Activated naive CD4-positive, alpha-beta T cell treated with anti-CD3 and anti-CD28 coated beads, Interleukin-2, amount 50 U/mL, for 24 hours (primary cell): ENCODE data around the gene ARSG.
"Not testable (repeated sequence)": the region's sequence is repeated elsewhere in the genome, so short reads cannot be mapped to it uniquely, and the experiment has no call there.

Experiments
- H3K27ac Mint-ChIP-seq: one replicate; pipeline ENCODE4 v1.8.0; 2021; ENCODE audit warnings: mild to moderate bottlenecking, mixed read lengths
- H3K27me3 Mint-ChIP-seq: one replicate; pipeline ENCODE4 v1.8.0; 2021; ENCODE audit warnings: mixed read lengths
- H3K36me3 Mint-ChIP-seq: one replicate; pipeline ENCODE4 v1.8.0; 2021; ENCODE audit warnings: mixed read lengths
- H3K4me1 Mint-ChIP-seq: one replicate; pipeline ENCODE4 v1.8.0; 2021; ENCODE audit warnings: mixed read lengths
- H3K4me3 Mint-ChIP-seq: one replicate; pipeline ENCODE4 v1.8.0; 2021; ENCODE audit warnings: mild to moderate bottlenecking, mixed read lengths
- H3K9me3 Mint-ChIP-seq: one replicate; pipeline ENCODE4 v1.8.0; 2021; ENCODE audit warnings: mixed read lengths

The ARSG gene

GRCh38 chr17:68398691-68399637, 107.7 kb downstream of the ARSG start:
- no peaks in the 10 kb centered on the region for H3K9me3 Mint-ChIP-seq
- peak overlapping the region; percentile 88 for H3K27ac Mint-ChIP-seq
- peaks cover 33% of the 10 kb centered on the region for H3K4me1 Mint-ChIP-seq
- no peaks in the 10 kb centered on the region for H3K27me3 Mint-ChIP-seq
- peak overlapping the region; percentile 24 for H3K4me3 Mint-ChIP-seq
- peaks cover 7% of the 10 kb centered on the region for H3K36me3 Mint-ChIP-seq

DNA sequence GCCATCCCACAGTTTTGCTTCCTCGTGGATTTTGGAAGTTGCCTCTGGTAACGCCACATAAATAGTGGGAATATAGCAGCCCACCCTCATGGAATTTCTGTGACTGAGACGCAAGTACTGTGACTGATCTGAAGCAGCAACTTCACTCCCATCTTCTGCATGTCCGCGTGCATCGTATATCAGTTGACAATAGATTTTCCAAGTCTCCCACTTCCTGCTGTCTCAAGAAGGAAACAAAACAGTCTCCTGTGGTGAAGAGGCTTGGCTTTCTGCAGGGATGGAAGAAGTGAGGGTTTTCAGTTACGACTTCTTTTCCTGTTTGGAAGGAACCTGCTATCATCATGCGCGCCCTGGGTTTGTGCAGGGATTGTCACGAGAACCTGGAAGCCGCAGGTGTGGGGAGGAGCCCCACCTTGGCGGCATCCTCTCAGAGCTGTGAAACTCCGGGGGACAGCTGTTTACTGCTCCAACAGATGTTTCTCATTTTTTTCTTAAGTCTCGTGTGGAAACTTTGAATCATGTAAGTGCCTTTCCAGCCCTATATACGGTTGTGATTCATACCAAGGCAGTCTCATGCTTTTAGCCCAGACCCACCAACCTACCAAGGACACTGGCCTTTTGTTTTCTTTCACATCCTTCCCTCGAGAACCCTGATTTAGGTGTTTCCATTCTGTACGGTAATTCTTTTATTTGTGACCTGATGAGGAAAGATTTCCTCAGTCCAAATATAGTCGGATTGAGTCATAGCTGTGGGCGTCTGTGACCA, 108.5 kb downstream of the ARSG start:
- H3K36me3 Mint-ChIP-seq = peaks cover 8% of the 10 kb centered on the region
- no peaks in the 10 kb centered on the region for H3K27me3 Mint-ChIP-seq
- peak overlapping the region; percentile 52 for H3K27ac Mint-ChIP-seq
- H3K4me3 Mint-ChIP-seq = no peak overlapping the region
- peaks cover 33% of the 10 kb centered on the region for H3K4me1 Mint-ChIP-seq
- H3K9me3 Mint-ChIP-seq = no peaks in the 10 kb centered on the region

DNA sequence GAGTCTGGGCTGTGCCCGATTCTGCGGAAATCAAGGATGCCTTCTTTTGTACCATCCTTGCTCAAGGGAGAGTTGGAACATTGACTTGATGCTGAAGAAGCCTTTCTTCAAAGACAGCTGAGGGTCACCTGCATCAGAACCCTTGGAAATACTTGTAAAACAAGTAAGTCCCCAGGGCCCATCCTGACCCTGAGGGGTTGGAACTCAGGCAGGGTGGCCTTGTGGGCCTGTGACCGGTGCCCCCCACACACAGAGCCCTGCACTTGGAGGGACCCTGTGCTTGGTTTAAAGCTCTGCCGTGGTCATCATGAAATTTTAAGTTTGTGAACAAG, 109.1 kb downstream of the ARSG start:
- peaks cover 8% of the 10 kb centered on the region for H3K36me3 Mint-ChIP-seq
- no peaks in the 10 kb centered on the region for H3K9me3 Mint-ChIP-seq
- no peaks in the 10 kb centered on the region for H3K27me3 Mint-ChIP-seq
- H3K4me3 Mint-ChIP-seq = no peak overlapping the region
- H3K27ac Mint-ChIP-seq = peak overlapping the region; percentile 21
- H3K4me1 Mint-ChIP-seq = peaks cover 33% of the 10 kb centered on the region

GRCh38 chr17:68401288-68401687, 110.0 kb downstream of the ARSG start:
- Mint-ChIP-seq H3K9me3 (peaks cover 1% of the 10 kb centered on the region), H3K36me3 (peaks cover 13% of the 10 kb centered on the region), H3K4me1 (peaks cover 33% of the 10 kb centered on the region), H3K27me3 (no peaks in the 10 kb centered on the region), H3K27ac (no peak overlapping the region), H3K4me3 (no peak overlapping the region)

- Mint-ChIP-seq H3K4me3 (no peak overlapping the region), H3K36me3 (peaks cover 27% of the 10 kb centered on the region), H3K9me3 (peaks cover 15% of the 10 kb centered on the region), H3K4me1 (peaks cover 23% of the 10 kb centered on the region), H3K27me3 (no peaks in the 10 kb centered on the region), H3K27ac (no peak overlapping the region)
Observed at GRCh38 chr17:68403122-68403521, 111.8 kb downstream of the ARSG start.

DNA sequence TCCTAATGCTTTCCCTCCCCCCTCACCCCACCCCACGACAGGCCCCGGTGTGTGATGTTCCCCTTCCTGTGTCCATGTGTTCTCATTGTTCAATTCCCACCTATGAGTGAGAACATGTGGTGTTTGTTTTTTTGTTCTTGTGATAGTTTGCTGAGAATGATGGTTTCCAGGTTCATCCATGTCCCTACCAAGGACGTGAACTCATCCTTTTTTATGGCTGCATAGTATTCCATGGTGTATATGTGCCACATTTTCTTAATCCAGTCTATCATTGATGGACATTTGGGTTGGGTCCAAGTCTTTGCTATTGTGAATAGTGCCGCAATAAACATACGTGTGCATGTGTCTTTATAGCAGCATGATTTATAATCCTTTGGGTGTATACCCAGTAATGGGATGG, 112.5 kb downstream of the ARSG start:
- H3K27me3 Mint-ChIP-seq, H3K4me3 Mint-ChIP-seq, H3K27ac Mint-ChIP-seq: not testable (repeated sequence)
- Mint-ChIP-seq H3K36me3 (peaks cover 27% of the 10 kb centered on the region), H3K4me1 (peaks cover 18% of the 10 kb centered on the region), H3K9me3 (peaks cover 15% of the 10 kb centered on the region)

DNA sequence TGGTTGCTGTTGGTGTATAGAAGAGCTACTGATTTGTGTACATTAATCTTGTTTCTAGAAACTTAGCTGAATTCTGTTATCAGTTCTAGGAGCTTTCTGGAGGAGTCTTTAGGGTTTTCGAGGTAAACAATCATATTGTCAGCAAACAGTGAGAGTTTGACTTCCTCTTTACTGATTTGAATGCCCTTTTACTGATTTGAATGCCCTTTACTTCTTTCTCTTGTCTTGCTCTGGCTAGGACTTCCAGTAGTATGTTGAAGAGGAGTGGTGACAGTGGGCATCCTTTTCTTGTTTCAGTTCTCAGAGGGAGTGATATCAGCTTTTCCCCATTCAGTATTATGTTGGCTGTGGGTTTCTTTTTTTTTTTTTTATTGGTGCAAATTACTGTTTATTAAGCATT, 116.4 kb downstream of the ARSG start:
- not testable (repeated sequence) for H3K27ac Mint-ChIP-seq, H3K4me3 Mint-ChIP-seq

GRCh38 chr17:68413597-68414560, 122.6 kb downstream of the ARSG start:
- peaks cover 39% of the 10 kb centered on the region for H3K4me1 Mint-ChIP-seq
- peaks cover 13% of the 10 kb centered on the region for H3K36me3 Mint-ChIP-seq
- peak overlapping the region; percentile 93 for H3K27ac Mint-ChIP-seq
- not testable (repeated sequence) for H3K27me3 Mint-ChIP-seq, H3K9me3 Mint-ChIP-seq
- H3K4me3 Mint-ChIP-seq = peak overlapping the region; percentile 90

More for the DNA sequence above, 116.4 kb downstream of the ARSG start:
- not testable (repeated sequence) for H3K27me3 Mint-ChIP-seq, H3K4me1 Mint-ChIP-seq
- H3K9me3 Mint-ChIP-seq = peaks cover 15% of the 10 kb centered on the region
- H3K36me3 Mint-ChIP-seq = peaks cover 27% of the 10 kb centered on the region

- Mint-ChIP-seq H3K36me3 (peaks cover 15% of the 10 kb centered on the region), H3K27ac (peak overlapping the region; percentile 93), H3K4me3 (peak overlapping the region; percentile 90), H3K4me1 (peaks cover 43% of the 10 kb centered on the region)
- not testable (repeated sequence) for H3K9me3 Mint-ChIP-seq, H3K27me3 Mint-ChIP-seq
Observed at GRCh38 chr17:68414901-68415300, 123.6 kb downstream of the ARSG start.

DNA sequence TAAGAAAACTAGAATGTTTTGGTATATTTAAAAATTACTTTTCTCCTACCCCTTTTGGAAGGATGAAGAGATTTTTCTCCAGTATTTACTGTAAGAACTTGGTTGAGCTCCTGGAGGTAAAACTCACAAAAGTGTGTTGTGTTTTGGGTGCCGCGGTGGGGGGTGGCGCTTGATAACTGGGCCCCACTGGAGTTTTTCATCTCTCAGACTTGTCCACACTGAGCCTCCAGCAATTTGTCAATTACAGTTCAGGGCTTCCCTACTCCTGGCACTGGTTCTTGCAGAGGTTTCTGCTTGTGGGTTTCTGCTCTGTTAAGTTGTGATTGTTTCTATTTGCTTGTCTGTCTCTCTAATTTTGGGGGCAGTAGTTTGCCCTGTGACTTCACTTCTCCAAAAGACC, 126.0 kb downstream of the ARSG start:
- Mint-ChIP-seq H3K27me3 (no peaks in the 10 kb centered on the region), H3K27ac (no peak overlapping the region), H3K4me3 (no peak overlapping the region), H3K9me3 (no peaks in the 10 kb centered on the region), H3K4me1 (peaks cover 46% of the 10 kb centered on the region), H3K36me3 (peaks cover 22% of the 10 kb centered on the region)

DNA sequence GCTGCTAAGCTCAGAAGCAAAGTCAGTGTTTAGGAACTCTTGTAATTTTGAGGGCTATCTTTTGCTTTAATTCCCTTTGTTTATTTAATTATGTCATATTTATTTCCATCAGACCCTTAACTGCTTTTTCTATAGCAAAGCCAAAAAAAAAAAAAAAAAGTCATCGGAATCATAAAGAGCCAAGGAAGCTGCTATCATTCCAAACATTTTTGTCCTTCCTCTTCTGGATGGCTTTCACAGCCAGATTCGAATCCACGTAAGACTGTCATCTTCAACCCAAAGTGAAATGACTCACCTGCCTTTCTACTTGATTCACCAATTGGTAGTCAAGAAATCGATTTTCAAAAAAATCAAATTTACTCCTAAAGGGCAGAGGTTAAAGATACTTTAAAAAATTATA, 127.6 kb downstream of the ARSG start:
- no peaks in the 10 kb centered on the region for H3K9me3 Mint-ChIP-seq
- H3K4me3 Mint-ChIP-seq = no peak overlapping the region
- no peaks in the 10 kb centered on the region for H3K27me3 Mint-ChIP-seq
- H3K27ac Mint-ChIP-seq = no peak overlapping the region
- H3K36me3 Mint-ChIP-seq = peaks cover 22% of the 10 kb centered on the region
- peaks cover 44% of the 10 kb centered on the region for H3K4me1 Mint-ChIP-seq

- peaks cover 22% of the 10 kb centered on the region for H3K36me3 Mint-ChIP-seq
- H3K4me3 Mint-ChIP-seq = no peak overlapping the region
- H3K4me1 Mint-ChIP-seq = peaks cover 32% of the 10 kb centered on the region
- H3K27me3 Mint-ChIP-seq = no peaks in the 10 kb centered on the region
- no peak overlapping the region for H3K27ac Mint-ChIP-seq
- no peaks in the 10 kb centered on the region for H3K9me3 Mint-ChIP-seq
Observed at GRCh38 chr17:68420065-68420464, 128.8 kb downstream of the ARSG start.

GRCh38 chr17:68421486-68421885, 130.2 kb downstream of the ARSG start:
- peaks cover 16% of the 10 kb centered on the region for H3K36me3 Mint-ChIP-seq
- no peaks in the 10 kb centered on the region for H3K9me3 Mint-ChIP-seq
- no peak overlapping the region for H3K27ac Mint-ChIP-seq
- no peak overlapping the region for H3K4me3 Mint-ChIP-seq
- H3K27me3 Mint-ChIP-seq = no peaks in the 10 kb centered on the region
- peaks cover 21% of the 10 kb centered on the region for H3K4me1 Mint-ChIP-seq

DNA sequence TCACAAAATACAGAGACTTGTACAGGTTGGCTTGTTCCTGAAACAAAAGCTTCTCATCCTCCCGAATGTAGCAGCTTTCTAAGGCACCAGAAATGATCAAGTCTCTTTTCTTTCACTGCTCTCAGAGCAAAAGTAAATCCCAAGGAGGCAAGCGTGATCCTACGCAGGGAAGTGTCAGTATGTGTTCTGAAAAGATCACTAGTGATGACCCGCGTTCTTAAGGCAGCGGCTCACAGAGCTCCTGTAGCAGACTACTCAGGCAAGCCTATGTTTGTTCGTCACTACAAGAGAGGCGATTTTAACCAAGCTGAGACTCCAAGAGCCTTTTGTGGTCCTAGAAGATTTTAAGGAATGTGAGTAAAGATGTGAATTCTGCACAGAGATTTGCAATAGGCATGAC, 131.5 kb downstream of the ARSG start:
- peaks cover 12% of the 10 kb centered on the region for H3K36me3 Mint-ChIP-seq

GRCh38 chr17:68423251-68423650, 132.0 kb downstream of the ARSG start:
- H3K4me3 Mint-ChIP-seq = no peak overlapping the region
- peaks cover 12% of the 10 kb centered on the region for H3K4me1 Mint-ChIP-seq
- peaks cover 10% of the 10 kb centered on the region for H3K36me3 Mint-ChIP-seq
- no peaks in the 10 kb centered on the region for H3K9me3 Mint-ChIP-seq
- no peak overlapping the region for H3K27ac Mint-ChIP-seq
- no peaks in the 10 kb centered on the region for H3K27me3 Mint-ChIP-seq

More for the DNA sequence above, 131.5 kb downstream of the ARSG start:
- H3K27ac Mint-ChIP-seq = no peak overlapping the region
- no peaks in the 10 kb centered on the region for H3K9me3 Mint-ChIP-seq
- H3K27me3 Mint-ChIP-seq = no peaks in the 10 kb centered on the region
- H3K4me3 Mint-ChIP-seq = no peak overlapping the region
- H3K4me1 Mint-ChIP-seq = peaks cover 16% of the 10 kb centered on the region
